Mammary epithelial cell (primary cell): ENCODE measurements around the gene CCDC134.

Source experiments
- EZH2 ChIP-seq: IDR thresholded peaks from 2 replicates; pipeline ENCODE4 v1.6.1; 2012; ENCODE audit warnings: low read length, inconsistent platforms, borderline replicate concordance
- TF ChIP-seq, protein P1 (sequence below), 2 donors: IDR thresholded peaks in 1 of 2; conservative IDR thresholded peaks in 1 of 2; 2 replicates each; pipeline ENCODE4 v1.5.1; 2011 to 2012; ENCODE audit warnings: inconsistent platforms in 2 of 2, low read length in 2 of 2, mild to moderate bottlenecking in 2 of 2, control low read depth in 1 of 2, low read depth in 1 of 2; ENCODE audit not compliant: insufficient read depth in 1 of 2; ENCODE audit errors: extremely low read depth in 1 of 2

DNA sequence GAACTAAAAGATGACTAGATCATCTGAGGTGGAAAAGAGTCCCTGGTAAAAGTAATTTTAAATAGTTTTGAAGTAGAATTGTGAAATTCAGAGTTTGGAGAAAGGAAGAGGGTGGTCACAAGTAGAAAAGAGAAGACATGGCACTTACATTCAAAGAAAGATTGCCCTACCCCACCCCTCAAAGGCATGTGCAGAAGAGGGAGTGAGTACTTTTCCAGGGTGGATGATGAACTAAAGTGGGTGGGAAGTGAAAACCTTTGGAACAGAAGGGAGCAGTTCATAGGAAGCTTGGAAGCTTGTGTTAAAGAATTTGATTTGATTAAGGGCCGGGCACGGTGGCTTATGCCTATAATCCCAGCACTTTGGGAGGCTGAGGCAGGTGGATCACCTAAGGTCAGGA, 56.0 kb downstream of the CCDC134 start:
- TF ChIP-seq, protein P1, sequence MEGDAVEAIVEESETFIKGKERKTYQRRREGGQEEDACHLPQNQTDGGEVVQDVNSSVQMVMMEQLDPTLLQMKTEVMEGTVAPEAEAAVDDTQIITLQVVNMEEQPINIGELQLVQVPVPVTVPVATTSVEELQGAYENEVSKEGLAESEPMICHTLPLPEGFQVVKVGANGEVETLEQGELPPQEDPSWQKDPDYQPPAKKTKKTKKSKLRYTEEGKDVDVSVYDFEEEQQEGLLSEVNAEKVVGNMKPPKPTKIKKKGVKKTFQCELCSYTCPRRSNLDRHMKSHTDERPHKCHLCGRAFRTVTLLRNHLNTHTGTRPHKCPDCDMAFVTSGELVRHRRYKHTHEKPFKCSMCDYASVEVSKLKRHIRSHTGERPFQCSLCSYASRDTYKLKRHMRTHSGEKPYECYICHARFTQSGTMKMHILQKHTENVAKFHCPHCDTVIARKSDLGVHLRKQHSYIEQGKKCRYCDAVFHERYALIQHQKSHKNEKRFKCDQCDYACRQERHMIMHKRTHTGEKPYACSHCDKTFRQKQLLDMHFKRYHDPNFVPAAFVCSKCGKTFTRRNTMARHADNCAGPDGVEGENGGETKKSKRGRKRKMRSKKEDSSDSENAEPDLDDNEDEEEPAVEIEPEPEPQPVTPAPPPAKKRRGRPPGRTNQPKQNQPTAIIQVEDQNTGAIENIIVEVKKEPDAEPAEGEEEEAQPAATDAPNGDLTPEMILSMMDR (conservative IDR thresholded peaks at IDR 0.05 in 1 of 2, IDR thresholded peaks at IDR 0.05 in 1 of 2; ENCODE audit: extremely low read depth in 1 of 2, insufficient read depth in 1 of 2, low read depth in 1 of 2, low read length in 2 of 2) = no peak
- TF ChIP-seq EZH2 = no peak
